Measurements from ENCODE around the gene C6orf163. TPM values are rescaled to one million over a fixed set of nuclear protein-coding genes. Genes with fewer than 3 reads are reported as not detected.

The C6orf163 gene
- total RNA-seq, 4 donors from 2014 or later: 0.81 to 5.0 (median 1.6) TPM; not detected in 1

DNA sequence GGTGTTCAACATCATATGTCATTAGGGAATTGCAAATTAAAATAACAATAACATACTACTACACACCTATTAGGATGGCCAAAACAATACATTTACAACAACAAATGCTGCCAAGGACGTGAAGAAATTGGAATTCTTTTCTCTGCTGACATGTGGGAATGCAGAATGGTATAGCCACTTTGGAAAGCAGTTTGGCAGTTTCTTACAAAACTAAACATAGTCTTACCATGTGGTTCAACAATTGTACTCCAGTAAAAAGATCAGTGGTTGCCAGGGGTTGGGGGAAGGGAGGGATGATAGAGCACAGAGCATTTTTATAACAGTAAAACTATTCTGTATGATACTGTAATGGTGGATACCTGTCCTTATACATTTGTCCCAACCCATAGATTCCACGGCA, 50.8 kb downstream of the C6orf163 start:
- Histone ChIP-seq H3K27ac (no peak overlapping the region), H3K4me3 (no peak overlapping the region), H3K4me1 (no peaks in the 10 kb centered on the region), H3K36me3 (no peaks in the 10 kb centered on the region), H3K9me3 (no peaks in the 10 kb centered on the region), H3K27me3 (no peaks in the 10 kb centered on the region)
- WGBS, 2 donors (ENCODE audit: low coverage in 1 of 2): 63 to 77% methylated on average over 2 of the region's 2 CpGs
- no peak for ATAC-seq
- no peak for TF ChIP-seq POLR2A (IDR thresholded peaks at IDR 0.05)
- TF ChIP-seq EP300 (IDR thresholded peaks at IDR 0.05): no peak
- TF ChIP-seq POLR2AphosphoS5 (IDR thresholded peaks at IDR 0.05): no peak
- TF ChIP-seq, protein P1, sequence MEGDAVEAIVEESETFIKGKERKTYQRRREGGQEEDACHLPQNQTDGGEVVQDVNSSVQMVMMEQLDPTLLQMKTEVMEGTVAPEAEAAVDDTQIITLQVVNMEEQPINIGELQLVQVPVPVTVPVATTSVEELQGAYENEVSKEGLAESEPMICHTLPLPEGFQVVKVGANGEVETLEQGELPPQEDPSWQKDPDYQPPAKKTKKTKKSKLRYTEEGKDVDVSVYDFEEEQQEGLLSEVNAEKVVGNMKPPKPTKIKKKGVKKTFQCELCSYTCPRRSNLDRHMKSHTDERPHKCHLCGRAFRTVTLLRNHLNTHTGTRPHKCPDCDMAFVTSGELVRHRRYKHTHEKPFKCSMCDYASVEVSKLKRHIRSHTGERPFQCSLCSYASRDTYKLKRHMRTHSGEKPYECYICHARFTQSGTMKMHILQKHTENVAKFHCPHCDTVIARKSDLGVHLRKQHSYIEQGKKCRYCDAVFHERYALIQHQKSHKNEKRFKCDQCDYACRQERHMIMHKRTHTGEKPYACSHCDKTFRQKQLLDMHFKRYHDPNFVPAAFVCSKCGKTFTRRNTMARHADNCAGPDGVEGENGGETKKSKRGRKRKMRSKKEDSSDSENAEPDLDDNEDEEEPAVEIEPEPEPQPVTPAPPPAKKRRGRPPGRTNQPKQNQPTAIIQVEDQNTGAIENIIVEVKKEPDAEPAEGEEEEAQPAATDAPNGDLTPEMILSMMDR (IDR thresholded peaks at IDR 0.05): no peak

DNA sequence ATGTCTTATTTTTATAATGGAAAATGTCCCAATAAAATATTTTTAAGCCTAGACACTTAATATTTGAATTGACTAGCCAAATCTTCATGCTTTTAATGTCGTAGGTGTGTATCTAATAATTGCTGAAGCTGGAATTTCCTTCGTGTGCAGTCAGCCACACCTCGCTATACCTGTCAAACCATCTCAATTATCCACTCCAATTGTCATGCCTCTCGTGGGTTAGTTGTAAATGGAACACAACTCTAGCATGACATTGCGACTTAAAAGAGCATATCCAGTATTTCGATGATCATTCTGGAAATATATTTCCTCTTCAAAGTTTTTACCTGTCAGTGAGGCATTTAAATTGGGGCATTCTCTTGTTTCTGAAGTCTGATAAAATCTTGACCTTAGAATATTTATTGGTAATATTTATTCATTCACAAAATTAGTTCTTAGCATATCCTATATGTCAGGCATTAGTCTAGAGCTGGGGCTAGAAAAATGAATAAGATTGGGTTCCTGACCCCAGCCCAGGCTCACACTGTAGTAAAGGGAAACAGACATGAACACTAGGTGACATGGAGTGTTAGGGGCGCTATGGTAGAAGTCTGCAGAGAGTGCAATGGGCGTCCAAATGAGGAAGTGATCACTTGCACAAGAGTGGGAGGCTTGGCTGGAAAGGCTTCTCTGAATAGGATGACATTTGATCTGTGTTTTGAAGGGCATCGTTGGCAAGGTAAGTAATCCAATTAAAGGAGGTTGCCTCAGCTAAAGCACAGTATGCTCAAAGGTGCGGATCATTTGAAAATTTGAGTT, 52.2 kb downstream of the C6orf163 start:
- Histone ChIP-seq H3K4me1 (no peaks in the 10 kb centered on the region), H3K27me3 (no peaks in the 10 kb centered on the region), H3K4me3 (no peak overlapping the region), H3K36me3 (no peaks in the 10 kb centered on the region), H3K9me3 (no peaks in the 10 kb centered on the region), H3K27ac (no peak overlapping the region)
- ATAC-seq: no peak
- 77 to 81% methylated on average over 9 to 10 of the region's 10 CpGs for WGBS, 2 donors (ENCODE audit: low coverage in 1 of 2)
- TF ChIP-seq POLR2A (IDR thresholded peaks at IDR 0.05): no peak

DNA sequence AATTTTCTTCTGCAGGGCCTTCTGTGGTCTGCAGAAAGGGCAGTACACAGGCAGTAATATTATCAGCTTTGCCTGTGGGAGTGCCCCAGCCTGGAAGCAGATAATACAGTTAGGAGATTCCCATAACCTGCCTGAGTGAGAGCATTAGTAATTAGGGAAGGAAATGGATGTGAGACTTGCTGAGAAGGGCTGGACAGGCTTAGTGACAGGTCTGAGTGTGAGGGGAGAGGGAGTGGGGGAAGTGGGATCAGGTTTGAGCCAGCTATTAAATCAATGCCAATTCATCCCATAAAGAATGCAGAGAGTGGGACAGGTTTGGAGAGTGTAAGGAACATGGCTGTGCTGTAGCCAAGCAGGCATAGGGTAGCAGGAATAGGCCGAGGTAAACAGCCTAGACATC, 53.0 kb downstream of the C6orf163 start:
- no peaks in the 10 kb centered on the region for H3K36me3 ChIP-seq
- ATAC-seq: no peak
- no peak for TF ChIP-seq EP300 (IDR thresholded peaks at IDR 0.05)
- TF ChIP-seq POLR2A (IDR thresholded peaks at IDR 0.05): no peak
- no peak for TF ChIP-seq POLR2AphosphoS5 (IDR thresholded peaks at IDR 0.05)
- TF ChIP-seq, protein P1 (IDR thresholded peaks at IDR 0.05): no peak
- 71 to 100% methylated on average over 1 of the region's 1 CpG for WGBS, 2 donors (ENCODE audit: low coverage in 1 of 2)
- no peak overlapping the region for H3K27ac ChIP-seq
- no peaks in the 10 kb centered on the region for H3K4me1 ChIP-seq
- H3K27me3 ChIP-seq: no peaks in the 10 kb centered on the region
- no peaks in the 10 kb centered on the region for H3K9me3 ChIP-seq
- H3K4me3 ChIP-seq: no peak overlapping the region

DNA sequence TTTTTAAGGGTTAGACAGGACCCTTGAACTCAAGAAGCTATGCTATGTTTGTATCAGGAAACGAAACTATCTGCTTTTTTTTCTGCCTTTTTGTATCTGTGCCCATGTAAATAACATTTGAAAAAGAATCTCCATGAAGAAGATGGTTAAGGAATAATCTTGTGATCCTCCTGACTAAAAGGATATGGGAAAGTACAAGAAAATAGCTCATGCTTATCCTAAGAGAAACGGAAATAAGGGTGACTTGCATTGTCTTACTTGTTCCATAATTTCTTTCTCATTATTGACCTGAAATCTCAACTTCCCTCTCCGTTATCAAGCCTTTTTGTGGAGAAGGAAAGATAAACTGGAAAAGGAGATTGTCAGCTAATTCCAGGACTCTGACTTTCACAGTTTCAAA, 57.2 kb downstream of the C6orf163 start:
- Histone ChIP-seq H3K27ac (no peak overlapping the region), H3K4me1 (peaks cover 0 to under 1% (median 0%) of the 10 kb centered on the region in 3 donors), H3K27me3 (no peaks in the 10 kb centered on the region), H3K36me3 (no peaks in the 10 kb centered on the region), H3K9me3 (no peaks in the 10 kb centered on the region), H3K4me3 (no peak overlapping the region)
- no peak for ATAC-seq
- 74 to 83% methylated on average over 3 of the region's 3 CpGs for WGBS, 2 donors (ENCODE audit: low coverage in 1 of 2)
- TF ChIP-seq POLR2A (IDR thresholded peaks at IDR 0.05) (no peak), POLR2AphosphoS5 (IDR thresholded peaks at IDR 0.05) (no peak), EP300 (IDR thresholded peaks at IDR 0.05) (no peak)
- TF ChIP-seq, protein P1 (IDR thresholded peaks at IDR 0.05): no peak

DNA sequence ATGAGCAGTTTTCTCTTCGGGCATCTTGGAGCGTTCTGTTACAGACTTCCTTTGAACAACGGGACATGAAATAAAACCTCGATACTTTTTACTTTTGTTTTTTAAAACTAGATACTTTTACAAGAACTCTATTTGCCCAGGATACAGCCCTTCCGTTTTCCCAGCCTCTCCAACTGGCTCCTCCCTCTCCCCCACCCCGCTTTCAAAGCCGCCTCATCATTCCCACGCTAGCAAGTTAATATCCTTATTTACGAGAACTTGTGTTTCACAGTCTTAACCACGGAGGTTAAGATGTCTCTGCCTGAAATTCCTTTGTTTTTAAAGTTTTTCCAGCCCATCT, 62.9 kb downstream of the C6orf163 start:
- peak overlapping the region; percentile 54 to 75 for H3K4me3 ChIP-seq
- H3K4me1 ChIP-seq: peaks cover 0 to 10% (median 0%) of the 10 kb centered on the region in 3 donors
- H3K9me3 ChIP-seq: no peaks in the 10 kb centered on the region
- TF ChIP-seq POLR2A (IDR thresholded peaks at IDR 0.05) (no peak), POLR2AphosphoS5 (IDR thresholded peaks at IDR 0.05) (no peak), EP300 (IDR thresholded peaks at IDR 0.05) (no peak)
- TF ChIP-seq, protein P1 (IDR thresholded peaks at IDR 0.05): no peak
- peak overlapping the region; percentile 11 to 85 (median 82) for H3K27ac ChIP-seq
- H3K27me3 ChIP-seq: peaks cover 4% of the 10 kb centered on the region
- no peaks in the 10 kb centered on the region for H3K36me3 ChIP-seq
- peak; percentile 56 for ATAC-seq
- 1 to 2% methylated on average over 10 of the region's 10 CpGs for WGBS, 2 donors (ENCODE audit: low coverage in 1 of 2)

Data from gastroesophageal sphincter (tissue), 4 donors.